SH-SY5Y (cell line): ENCODE results near the gene INPP4B.

Experiments used
- GATA2 ChIP-seq: IDR thresholded peaks from 2 replicates; pipeline ENCODE4 v1.6.1; 2011; ENCODE audit warnings: mild to moderate bottlenecking, low read depth, low read length
- GATA3 ChIP-seq: IDR thresholded peaks from 2 replicates; pipeline ENCODE4 v1.6.1; 2011; ENCODE audit warnings: low read depth, mild to moderate bottlenecking, low read length, moderate library complexity

- no peak for TF ChIP-seq GATA3
- TF ChIP-seq GATA2 = no peak
These were observed 149.6 kb downstream of the INPP4B start for GRCh38 chr4:142696334-142697122.
